Heart left ventricle (tissue), 16 donors: ENCODE measurements around the gene TATDN2. TPM values are rescaled to one million over a fixed set of nuclear protein-coding genes. Genes with fewer than 3 reads are reported as not detected.

Experiments
- ATAC-seq, 4 donors: fragments of 200-7000 bp; cut with Tn5 transposase; one replicate each; pipeline ENCODE4 v1.9.1; 2020 to 2022; ENCODE audit warnings: moderate library complexity in 4 of 4, mild to moderate bottlenecking in 3 of 4, moderate number of reproducible peaks in 1 of 4
- DNase-seq, 5 donors: peaks; one replicate each; pipeline ENCODE4 v3.0.0-alpha.2; 2020
- H3K27ac ChIP-seq, 12 donors: fragments of 200-600 bp; sonication (generic) in 4 of 12; one replicate each; pipeline versions ENCODE4 v1.5.0 to v1.8.0; 2016 to 2022; ENCODE audit warnings: mild to moderate bottlenecking in 2 of 12
- H3K27me3 ChIP-seq, 9 donors: fragments of 200-600 bp; sonication (generic) in 2 of 9; one replicate each; pipeline versions ENCODE4 v1.5.1 to v1.8.0; 2016 to 2022; ENCODE audit warnings: mild to moderate bottlenecking in 3 of 9
- H3K36me3 ChIP-seq, 9 donors: fragments of 200-600 bp; sonication (generic) in 2 of 9; one replicate each; pipeline versions ENCODE4 v1.5.0 to v1.8.0; 2018 to 2022; ENCODE audit warnings: mild to moderate bottlenecking in 2 of 9
- H3K4me1 ChIP-seq, 12 donors: fragments of 200-600 bp; sonication (generic) in 4 of 12; one replicate each; pipeline versions ENCODE4 v1.5.0 to v1.8.0; 2016 to 2022; ENCODE audit warnings: mild to moderate bottlenecking in 3 of 12
- H3K4me3 ChIP-seq, 12 donors: fragments of 200-600 bp; sonication (generic) in 4 of 12; one replicate each; pipeline versions ENCODE4 v1.5.0 to v1.8.0; 2017 to 2022; ENCODE audit warnings: mild to moderate bottlenecking in 9 of 12, moderate library complexity in 4 of 12
- H3K9me3 ChIP-seq, 12 donors: fragments of 200-600 bp; sonication (generic) in 4 of 12; one replicate each; pipeline versions ENCODE4 v1.5.0 to v1.8.0; 2016 to 2022; ENCODE audit warnings: mild to moderate bottlenecking in 1 of 12
- POLR2A ChIP-seq, 2 donors: fragments of 450-650 bp; IDR thresholded peaks; one replicate each; pipeline ENCODE4 v1.6.1; 2017; ENCODE audit warnings: antibody characterized with exemption in 2 of 2, mild to moderate bottlenecking in 2 of 2, moderate library complexity in 2 of 2
- WGBS, 4 donors: extraction: QIAGEN DNeasy Blood & Tissue Kit in 2 of 4; methylation state at CpG; one replicate each; pipeline versions ENCODE4 v1.1.5 to v1.1.7; 2013 to 2018; 5-methylcytosine and 5-hydroxymethylcytosine counted together
- intact Hi-C, 10 donors: fragments of 100-400 bp; cut with DNase I; formaldehyde crosslinking; loops; one replicate each; pipeline versions ENCODE4 v1.11.1 to v1.14.2; 2022
- polyA plus RNA-seq, 2 donors: library from polyadenylated mRNA; stranded (reverse); fragments of 200-250 nt; gene quantifications; one replicate each; pipeline ENCODE4 v1.2.3, GENCODE V29; 2013
- total RNA-seq, 9 donors: library from RNA; depleted of rRNA in 2 of 9; stranded (reverse); fragments of >200 nt in 2 of 9; fragmentation: NEBNext Ultra II Directional in 3 of 9; extraction: Animal tissue kit (Norgen Biotek cat#: 25700) in 3 of 9; gene quantifications; one replicate each; pipeline versions ENCODE4 v1.1.0 to v1.2.4, GENCODE V29; 2016 to 2023
- TF ChIP-seq, protein P1 (sequence below), 12 donors: fragments of 200-600 bp; sonication (generic) in 4 of 12; IDR thresholded peaks; one replicate each; pipeline versions ENCODE4 v1.5.0 to v1.8.0; 2018 to 2022; ENCODE audit warnings: antibody characterized with exemption in 12 of 12, mild to moderate bottlenecking in 5 of 12
- donor health status: ischemic (EF 13 %, LVEDD 7.1; RV severe dilation, severe dysfunction).
- donor health status: healthy with polysubstance abuse.
- donor health status: DM: no; HTN: yes; CAD: no.
- donor health status: DM: no; HTN: no; CAD: no.
- donor health status: ischemic (EF 25% LVEDD 6.9; RV normal size, moderate dysfunction).
- donor health status: ischemic (EF 25% LVEDD 5.7; RV mildly dilated, moderate dysfunction).
- donor health status: healthy.
- donor health status: DM: yes; HTN: yes; CAD: no.
- donor health status: ischemic (EF 35%, LVEDD 5.7; RV mildly dilated, moderate dysfunction).
- donor health status: nonischemic (EF 11% LVEDD 7.7; RV severe dilation, severe dysfunction).
- donor health status: DM: yes; HTN: yes; CAD: no.
- donor health status: PGD.
- donor health status: ischemic (EF 29% LVEDD 5.4; RV normal size, mild dysfunction).
- donor health status: nonischemic (EF 23%, LVEDD 6.1; RV moderate dilation, normal function).

TATDN2 gene
- total and polyA plus RNA-seq, 11 donors, result 8.6 to 31.6 (median 16.8) TPM

DNA sequence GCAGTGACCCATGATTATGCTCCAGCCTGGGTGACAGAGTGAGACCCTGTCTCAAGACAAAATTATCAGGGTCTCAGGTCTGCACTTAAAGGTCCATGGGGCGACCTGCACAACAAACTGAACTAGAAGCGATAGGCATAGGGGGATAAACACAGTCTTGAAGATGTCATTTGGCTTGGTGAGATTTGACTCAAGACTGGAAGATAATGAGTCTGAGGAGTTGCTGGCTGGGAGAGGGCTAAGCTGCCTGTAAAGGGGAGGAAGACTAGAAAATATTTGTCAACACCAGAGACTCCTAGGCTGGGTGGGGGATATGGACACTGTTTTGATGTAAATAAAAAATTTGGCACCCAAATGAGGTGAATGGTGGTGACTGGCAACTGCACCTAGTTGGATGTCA is 24.7 kb downstream of the TATDN2 start:
- Histone ChIP-seq H3K27me3 (no peaks in the 10 kb centered on the region), H3K4me3 (no peak overlapping the region), H3K27ac (no peak overlapping the region), H3K9me3 (no peaks in the 10 kb centered on the region), H3K36me3 (peaks cover 0 to 82% (median 62%) of the 10 kb centered on the region in 9 donors), H3K4me1 (peaks cover 0 to 27% (median 17%) of the 10 kb centered on the region in 12 donors)
- ATAC-seq, result no peak
- DNase-seq, result no peak
- TF ChIP-seq POLR2A (IDR thresholded peaks at IDR 0.05), result no peak
- TF ChIP-seq, protein P1, sequence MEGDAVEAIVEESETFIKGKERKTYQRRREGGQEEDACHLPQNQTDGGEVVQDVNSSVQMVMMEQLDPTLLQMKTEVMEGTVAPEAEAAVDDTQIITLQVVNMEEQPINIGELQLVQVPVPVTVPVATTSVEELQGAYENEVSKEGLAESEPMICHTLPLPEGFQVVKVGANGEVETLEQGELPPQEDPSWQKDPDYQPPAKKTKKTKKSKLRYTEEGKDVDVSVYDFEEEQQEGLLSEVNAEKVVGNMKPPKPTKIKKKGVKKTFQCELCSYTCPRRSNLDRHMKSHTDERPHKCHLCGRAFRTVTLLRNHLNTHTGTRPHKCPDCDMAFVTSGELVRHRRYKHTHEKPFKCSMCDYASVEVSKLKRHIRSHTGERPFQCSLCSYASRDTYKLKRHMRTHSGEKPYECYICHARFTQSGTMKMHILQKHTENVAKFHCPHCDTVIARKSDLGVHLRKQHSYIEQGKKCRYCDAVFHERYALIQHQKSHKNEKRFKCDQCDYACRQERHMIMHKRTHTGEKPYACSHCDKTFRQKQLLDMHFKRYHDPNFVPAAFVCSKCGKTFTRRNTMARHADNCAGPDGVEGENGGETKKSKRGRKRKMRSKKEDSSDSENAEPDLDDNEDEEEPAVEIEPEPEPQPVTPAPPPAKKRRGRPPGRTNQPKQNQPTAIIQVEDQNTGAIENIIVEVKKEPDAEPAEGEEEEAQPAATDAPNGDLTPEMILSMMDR (IDR thresholded peaks at IDR 0.05), result no peak
- WGBS, 4 donors, result 93 to 96% (median 95%) methylated on average over 2 of the region's 2 CpGs
- intact Hi-C loops, result no loop called here

GRCh38 chr3:10273702-10274305 is 25.5 kb downstream of the TATDN2 start:
- Histone ChIP-seq H3K27ac (peak overlapping the region in 1 of 12 donors; percentile 27), H3K27me3 (no peaks in the 10 kb centered on the region), H3K36me3 (peaks cover 0 to 84% (median 69%) of the 10 kb centered on the region in 9 donors), H3K4me3 (no peak overlapping the region), H3K4me1 (peaks cover 0 to 24% (median 16%) of the 10 kb centered on the region in 12 donors), H3K9me3 (no peaks in the 10 kb centered on the region)
- no peak for DNase-seq
- intact Hi-C loops, result no loop called here
- TF ChIP-seq, protein P1 (IDR thresholded peaks at IDR 0.05), result no peak
- no peak for TF ChIP-seq POLR2A (IDR thresholded peaks at IDR 0.05)
- WGBS, 4 donors, result 15 to 29% (median 22%) methylated on average over 1 of the region's 1 CpG
- peak in 2 of 4 donors; percentile 33 to 46 for ATAC-seq

GRCh38 chr3:10274601-10275000 is 26.3 kb downstream of the TATDN2 start:
- Histone ChIP-seq H3K27me3 (no peaks in the 10 kb centered on the region), H3K4me1 (peaks cover 0 to 24% (median 16%) of the 10 kb centered on the region in 12 donors), H3K4me3 (no peak overlapping the region), H3K27ac (no peak overlapping the region), H3K36me3 (peaks cover 0 to 84% (median 72%) of the 10 kb centered on the region in 9 donors), H3K9me3 (no peaks in the 10 kb centered on the region)
- TF ChIP-seq, protein P1 (IDR thresholded peaks at IDR 0.05), result no peak
- no peak for TF ChIP-seq POLR2A (IDR thresholded peaks at IDR 0.05)
- intact Hi-C loops, result no loop called here
- no peak for ATAC-seq
- DNase-seq, result no peak
- 44 to 61% (median 52%) methylated on average over 1 of the region's 1 CpG for WGBS, 4 donors

GRCh38 chr3:10277115-10277625 is 28.9 kb downstream of the TATDN2 start:
- no peaks in the 10 kb centered on the region for H3K9me3 ChIP-seq
- peaks cover 0 to 26% (median 16%) of the 10 kb centered on the region in 12 donors for H3K4me1 ChIP-seq
- DNase-seq, result no peak
- H3K27me3 ChIP-seq, result no peaks in the 10 kb centered on the region
- H3K4me3 ChIP-seq, result no peak overlapping the region
- ATAC-seq, result no peak
- 86 to 89% (median 87%) methylated on average over 3 of the region's 3 CpGs for WGBS, 4 donors
- peaks cover 0 to 82% (median 68%) of the 10 kb centered on the region in 9 donors for H3K36me3 ChIP-seq
- intact Hi-C loops, result no loop called here
- TF ChIP-seq, protein P1 (IDR thresholded peaks at IDR 0.05), result no peak
- TF ChIP-seq POLR2A (IDR thresholded peaks at IDR 0.05), result no peak
- H3K27ac ChIP-seq, result no peak overlapping the region
